Keratinocyte (primary cell): ENCODE measurements around the gene EHHADH. TPM values are rescaled to one million over a fixed set of nuclear protein-coding genes. Genes with fewer than 3 reads are reported as not detected.

ENCODE experiments used
- DNase-seq: peaks from one replicate; pipeline ENCODE4 v3.0.0-alpha.2; 2011; ENCODE audit warnings: low read depth, missing footprints, low spot score
- FAIRE-seq: peaks from 2 replicates; lab custom pipeline; 2011; peaks lifted over from hg19 to GRCh38; lab: Jason Lieb, UNC
- H2AFZ ChIP-seq: 2 replicates; pipeline ENCODE4 v1.6.0; 2012; ENCODE audit warnings: low read length, control low read depth, inconsistent platforms; ENCODE audit not compliant: control insufficient read depth
- H3K27ac ChIP-seq: 2 replicates; pipeline ENCODE4 v1.5.1; 2011; ENCODE audit warnings: low read length; ENCODE audit not compliant: control insufficient read depth, insufficient read depth
- H3K27me3 ChIP-seq: 3 replicates; pipeline ENCODE4 v1.6.0; 2011; ENCODE audit warnings: low read length; ENCODE audit not compliant: control insufficient read depth, insufficient read depth; ENCODE audit errors: extremely low read depth
- H3K36me3 ChIP-seq, 2 experiments: 2 replicates in 1 of 2; 3 replicates in 1 of 2; pipeline ENCODE4 v1.5.1; 2011; ENCODE audit warnings: low read length in 2 of 2, mild to moderate bottlenecking in 1 of 2; ENCODE audit not compliant: control insufficient read depth in 2 of 2, insufficient read depth in 2 of 2; ENCODE audit errors: extremely low read depth in 1 of 2
- H3K4me1 ChIP-seq: 3 replicates; pipeline ENCODE4 v1.5.1; 2011; ENCODE audit warnings: low read length; ENCODE audit not compliant: control insufficient read depth, insufficient read depth; ENCODE audit errors: extremely low read depth
- H3K4me2 ChIP-seq: 3 replicates; pipeline ENCODE4 v1.6.0; 2011; ENCODE audit warnings: low read depth, low read length; ENCODE audit not compliant: control insufficient read depth, insufficient read depth; ENCODE audit errors: extremely low read depth
- H3K4me3 ChIP-seq, 3 experiments: fragments of 200-600 bp in 1 of 3; sonication (generic) in 1 of 3; 2 replicates in 2 of 3; 3 replicates in 1 of 3; pipeline ENCODE4 v1.5.1; 2011 to 2016; ENCODE audit warnings: low read length in 3 of 3, mild to moderate bottlenecking in 3 of 3, control low read depth in 2 of 3, inconsistent platforms in 1 of 3, low read depth in 1 of 3, mixed read lengths in 1 of 3, mixed run types in 1 of 3, moderate library complexity in 1 of 3; ENCODE audit not compliant: control insufficient read depth in 2 of 3, insufficient read depth in 2 of 3; ENCODE audit errors: extremely low read depth in 1 of 3
- H3K79me2 ChIP-seq: 2 replicates; pipeline ENCODE4 v1.6.0; 2012; ENCODE audit warnings: low read length; ENCODE audit not compliant: control insufficient read depth, insufficient read depth
- H3K9ac ChIP-seq: 3 replicates; pipeline ENCODE4 v1.6.0; 2011; ENCODE audit warnings: low read length; ENCODE audit not compliant: control insufficient read depth, insufficient read depth; ENCODE audit errors: extremely low read depth
- H3K9me1 ChIP-seq: 3 replicates; pipeline ENCODE4 v1.6.0; 2011; ENCODE audit warnings: low read length; ENCODE audit not compliant: control insufficient read depth, insufficient read depth; ENCODE audit errors: extremely low read depth
- H3K9me3 ChIP-seq: 2 replicates; pipeline ENCODE4 v1.5.1; 2012; ENCODE audit warnings: low read depth, low read length; ENCODE audit not compliant: control insufficient read depth
- H4K20me1 ChIP-seq: 3 replicates; pipeline ENCODE4 v1.6.0; 2011; ENCODE audit warnings: low read length; ENCODE audit not compliant: control insufficient read depth, insufficient read depth; ENCODE audit errors: extremely low read depth
- CTCF ChIP-seq, 3 experiments: IDR thresholded peaks in 1 of 3; conservative IDR thresholded peaks in 1 of 3; optimal IDR thresholded peaks in 1 of 3; 2 replicates in 2 of 3; 3 replicates in 1 of 3; pipeline versions ENCODE3 to v1.5.1; 2011; ENCODE audit warnings: low read length in 3 of 3, mild to moderate bottlenecking in 3 of 3, moderate library complexity in 2 of 3, control low read depth in 1 of 3, inconsistent platforms in 1 of 3; ENCODE audit not compliant: insufficient read depth in 2 of 3; ENCODE audit errors: extremely low read depth in 1 of 3
- EZH2 ChIP-seq: IDR thresholded peaks from one replicate; pipeline ENCODE4 v1.6.1; 2012; ENCODE audit warnings: inconsistent platforms, mild to moderate bottlenecking, low read length, moderate library complexity
- dilution Hi-C: fragments of 300-500 bp; cut with MboI; formaldehyde crosslinking; loops from one replicate; pipeline ENCODE4 v1.7.0; 2020; ENCODE audit warnings: low sequenced_read_pairs; ENCODE audit not compliant: extremely low pct_ligation_motif_present
- polyA plus RNA-seq, 5 experiments: library from polyadenylated mRNA; depleted of rRNA in 3 of 5; stranded (reverse) in 3 of 5; stranded (forward) in 1 of 5; unstranded in 1 of 5; fragments of >200 nt; gene quantifications; 1 replicate in 1 of 5; 2 replicates in 3 of 5; 3 replicates in 1 of 5; pipeline versions ENCODE4 v1.2.1 to v1.2.3, GENCODE V29; 2011 to 2012; ENCODE audit warnings: missing spikeins in 2 of 5, low read depth in 1 of 5, low replicate concordance in 1 of 5

The EHHADH gene
- polyA plus RNA-seq, 1 donor (not counting 4 experiments of a cell fraction or from before 2014, with no cell fraction given): 5.6 TPM

- H3K79me2 ChIP-seq: peaks cover 19% of the 10 kb centered on the region
- FAIRE-seq: no peak
Observed at GRCh38 chr3:185279587-185280138, 25.8 kb upstream of the EHHADH start.

DNA sequence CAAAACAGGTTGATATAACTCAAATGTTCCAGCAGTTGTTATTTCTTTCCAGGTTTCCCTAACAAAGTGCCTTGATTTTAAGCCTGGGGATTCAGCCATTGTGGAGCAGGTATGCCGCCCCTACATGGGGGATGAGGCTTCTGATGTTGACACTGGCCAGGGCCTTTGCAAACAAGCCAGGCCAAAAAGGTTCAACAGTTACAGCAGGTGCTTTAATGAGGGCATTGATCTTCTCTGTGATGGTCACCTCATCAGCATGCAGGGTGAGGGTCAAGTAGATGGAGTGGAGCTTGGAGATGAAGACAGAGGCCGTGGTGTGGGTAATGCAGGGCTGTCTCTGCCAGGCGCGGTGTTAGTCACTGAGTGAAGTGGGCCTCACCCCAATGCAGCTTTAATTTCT is 22.6 kb upstream of the EHHADH start:
- no peaks in the 10 kb centered on the region for H3K9me1 ChIP-seq
- no peak overlapping the region for H3K4me2 ChIP-seq
- H3K79me2 ChIP-seq: no peaks in the 10 kb centered on the region
- H3K9me3 ChIP-seq: no peaks in the 10 kb centered on the region
- H3K27me3 ChIP-seq: no peaks in the 10 kb centered on the region
- TF ChIP-seq EZH2 (no peak), CTCF (optimal IDR thresholded peaks at IDR 0.05 in 1 of 3, IDR thresholded peaks at IDR 0.05 in 1 of 3, conservative IDR thresholded peaks at IDR 0.05 in 1 of 3; ENCODE audit: extremely low read depth in 1 of 3, insufficient read depth in 2 of 3, low read length in 3 of 3) (no peak)
- dilution Hi-C loops: no loop called here
- no peak for FAIRE-seq
- H4K20me1 ChIP-seq: no peaks in the 10 kb centered on the region
- H3K9ac ChIP-seq: no peak overlapping the region
- H3K36me3 ChIP-seq: no peaks in the 10 kb centered on the region
- H2AFZ ChIP-seq: no peak overlapping the region
- DNase-seq: no peak
- no peak overlapping the region for H3K27ac ChIP-seq
- peaks cover under 1% of the 10 kb centered on the region for H3K4me1 ChIP-seq
- H3K4me3 ChIP-seq: no peak overlapping the region

More at GRCh38 chr3:185279587-185280138, 25.8 kb upstream of the EHHADH start:
- DNase-seq: no peak
- no peaks in the 10 kb centered on the region for H3K9me1 ChIP-seq
- no peaks in the 10 kb centered on the region for H3K36me3 ChIP-seq
- H3K27ac ChIP-seq: no peak overlapping the region
- H3K4me3 ChIP-seq: no peak overlapping the region
- no peaks in the 10 kb centered on the region for H4K20me1 ChIP-seq
- H3K9me3 ChIP-seq: no peaks in the 10 kb centered on the region
- peaks cover 7% of the 10 kb centered on the region for H3K4me1 ChIP-seq
- dilution Hi-C loops: no loop called here
- TF ChIP-seq CTCF (optimal IDR thresholded peaks at IDR 0.05 in 1 of 3, IDR thresholded peaks at IDR 0.05 in 1 of 3, conservative IDR thresholded peaks at IDR 0.05 in 1 of 3; ENCODE audit: extremely low read depth in 1 of 3, insufficient read depth in 2 of 3, low read length in 3 of 3): no peak
- no peak for TF ChIP-seq EZH2
- H3K27me3 ChIP-seq: no peaks in the 10 kb centered on the region
- no peak overlapping the region for H3K4me2 ChIP-seq
- no peak overlapping the region for H2AFZ ChIP-seq
- no peak overlapping the region for H3K9ac ChIP-seq
